SK-N-MC (cell line): ENCODE results near the gene APPBP2.
"Not testable (repeated sequence)": the region's sequence is repeated elsewhere in the genome, so short reads cannot be mapped to it uniquely, and the experiment has no call there.

Source experiments
- DNase-seq: peaks from one replicate; pipeline ENCODE4 v3.0.0-alpha.2; 2011; ENCODE audit warnings: low read depth, low spot score
- H3K27ac ChIP-seq: fragments of 200-600 bp; sonication (generic); 2 replicates; pipeline ENCODE4 v1.5.1; 2016; ENCODE audit warnings: mixed run types
- H3K36me3 ChIP-seq: fragments of 200-600 bp; sonication (generic); 2 replicates; pipeline ENCODE4 v1.6.1; 2017; ENCODE audit warnings: antibody characterized with exemption, low read length, mixed read lengths; ENCODE audit not compliant: insufficient read depth
- H3K4me3 ChIP-seq: fragments of 200-600 bp; sonication (generic); 2 replicates; pipeline ENCODE4 v1.5.1; 2016
- H3K9ac ChIP-seq: fragments of 200-600 bp; sonication (generic); 2 replicates; pipeline ENCODE4 v1.8.0; 2017; ENCODE audit warnings: mixed run types, mixed read lengths; ENCODE audit not compliant: insufficient read length
- H3K9me3 ChIP-seq: fragments of 200-600 bp; sonication (generic); 2 replicates; pipeline ENCODE4 v1.6.1; 2017; ENCODE audit warnings: low read depth, mild to moderate bottlenecking, antibody characterized with exemption, low read length, moderate library complexity, mixed read lengths
- EZH2 ChIP-seq: fragments of 200-600 bp; sonication (generic); IDR thresholded peaks from one replicate; pipeline ENCODE4 v1.6.1; 2017; ENCODE audit warnings: antibody characterized with exemption
- FOXP2 ChIP-seq: optimal IDR thresholded peaks from 2 replicates; pipeline ENCODE3; 2011; ENCODE audit warnings: mild to moderate bottlenecking, moderate library complexity; ENCODE audit not compliant: insufficient read depth; ENCODE audit errors: extremely low read length, control extremely low read depth
- POLR2AphosphoS5 ChIP-seq: IDR thresholded peaks from 2 replicates; pipeline ENCODE4 v1.6.1; 2012; ENCODE audit warnings: mild to moderate bottlenecking, low read depth, low read length, borderline replicate concordance

Gene APPBP2

GRCh38 chr17:60559659-60559994, 33.6 kb upstream of the APPBP2 start:
- Histone ChIP-seq H3K27ac (no peak overlapping the region), H3K36me3 (no peaks in the 10 kb centered on the region), H3K9me3 (no peaks in the 10 kb centered on the region), H3K4me3 (no peak overlapping the region), H3K9ac (no peak overlapping the region)
- no peak for DNase-seq
- TF ChIP-seq FOXP2 (no peak), POLR2AphosphoS5 (no peak), EZH2 (no peak)

DNA sequence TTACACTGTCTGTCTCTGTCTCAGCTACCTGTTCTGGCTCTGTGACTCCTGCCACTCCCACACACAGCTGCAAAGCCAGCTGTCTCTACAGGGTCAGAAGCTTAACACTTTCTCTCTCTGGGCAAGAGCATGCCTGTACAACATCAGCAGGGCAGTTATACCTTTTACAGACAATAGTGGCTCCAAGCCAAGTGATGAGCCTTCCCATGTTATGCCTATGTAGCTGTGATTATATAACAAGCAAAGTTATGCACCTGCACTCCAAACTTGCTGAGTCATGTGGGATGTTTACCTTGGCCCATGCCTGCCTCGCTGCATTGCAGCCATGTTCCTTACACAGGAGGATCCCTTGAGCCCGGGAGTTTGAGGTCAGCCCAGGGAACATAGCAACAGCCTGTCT, 31.8 kb upstream of the APPBP2 start:
- Histone ChIP-seq H3K36me3 (no peaks in the 10 kb centered on the region), H3K9ac (no peak overlapping the region), H3K4me3 (no peak overlapping the region), H3K27ac (no peak overlapping the region), H3K9me3 (no peaks in the 10 kb centered on the region)
- no peak for TF ChIP-seq EZH2
- no peak for TF ChIP-seq FOXP2
- TF ChIP-seq POLR2AphosphoS5 = no peak
- no peak for DNase-seq

GRCh38 chr17:60555786-60556185, 29.7 kb upstream of the APPBP2 start:
- Histone ChIP-seq H3K9ac (no peak overlapping the region), H3K4me3 (no peak overlapping the region), H3K9me3 (no peaks in the 10 kb centered on the region), H3K36me3 (no peaks in the 10 kb centered on the region), H3K27ac (no peak overlapping the region)
- TF ChIP-seq FOXP2 = no peak
- no peak for TF ChIP-seq EZH2
- no peak for TF ChIP-seq POLR2AphosphoS5
- no peak for DNase-seq

GRCh38 chr17:60554377-60554788, 28.3 kb upstream of the APPBP2 start:
- Histone ChIP-seq H3K9me3 (no peaks in the 10 kb centered on the region), H3K27ac (no peak overlapping the region), H3K9ac (no peak overlapping the region), H3K4me3 (no peak overlapping the region), H3K36me3 (no peaks in the 10 kb centered on the region)
- TF ChIP-seq EZH2 (no peak), FOXP2 (no peak), POLR2AphosphoS5 (no peak)
- no peak for DNase-seq

DNA sequence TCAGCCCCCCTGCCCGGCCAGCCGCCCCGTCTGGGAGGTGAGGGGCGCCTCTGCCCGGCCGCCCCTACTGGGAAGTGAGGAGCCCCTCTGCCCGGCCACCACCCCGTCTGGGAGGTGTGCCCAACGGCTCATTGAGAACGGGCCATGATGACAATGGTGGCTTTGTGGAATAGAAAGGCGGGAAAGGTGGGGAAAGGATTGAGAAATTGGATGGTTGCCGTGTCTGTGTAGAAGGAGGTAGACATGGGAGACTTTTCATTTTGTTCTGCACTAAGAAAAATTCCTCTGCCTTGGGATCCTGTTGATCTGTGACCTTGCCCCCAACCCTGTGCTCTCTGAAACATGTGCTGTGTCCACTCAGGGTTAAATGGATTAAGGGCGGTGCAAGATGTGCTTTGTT, 26.2 kb upstream of the APPBP2 start:
- H3K9me3 ChIP-seq, H3K4me3 ChIP-seq, H3K9ac ChIP-seq, H3K27ac ChIP-seq, DNase-seq, H3K36me3 ChIP-seq: not testable (repeated sequence)

DNA sequence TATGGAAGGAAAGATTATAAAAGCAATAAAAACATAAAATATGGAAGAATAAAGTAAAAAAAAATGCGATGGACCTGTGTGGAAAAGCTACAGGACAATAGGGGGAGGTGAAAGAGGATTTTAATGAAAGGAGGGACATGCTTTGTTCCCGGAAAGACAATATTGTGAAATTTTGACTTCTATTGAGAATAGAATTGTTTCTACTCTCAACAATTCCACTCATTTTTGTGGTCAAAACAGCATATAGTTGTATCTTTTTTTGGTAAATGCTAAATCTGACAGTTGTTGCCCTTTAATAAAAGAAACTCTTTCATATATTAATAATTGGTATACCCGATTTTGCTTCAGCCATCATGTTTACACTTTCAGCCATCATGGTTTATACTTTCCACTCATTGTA, 22.9 kb upstream of the APPBP2 start:
- Histone ChIP-seq H3K4me3 (no peak overlapping the region), H3K9me3 (no peaks in the 10 kb centered on the region), H3K9ac (no peak overlapping the region), H3K36me3 (no peaks in the 10 kb centered on the region), H3K27ac (no peak overlapping the region)
- DNase-seq = no peak
- TF ChIP-seq POLR2AphosphoS5 (no peak), FOXP2 (no peak), EZH2 (no peak)

GRCh38 chr17:60545465-60546191, 19.6 kb upstream of the APPBP2 start:
- Histone ChIP-seq H3K4me3 (no peak overlapping the region), H3K36me3 (no peaks in the 10 kb centered on the region), H3K27ac (no peak overlapping the region), H3K9me3 (no peaks in the 10 kb centered on the region), H3K9ac (no peak overlapping the region)
- TF ChIP-seq FOXP2 (no peak), POLR2AphosphoS5 (no peak), EZH2 (no peak)
- no peak for DNase-seq

- DNase-seq = no peak
- no peaks in the 10 kb centered on the region for H3K36me3 ChIP-seq
- no peaks in the 10 kb centered on the region for H3K9me3 ChIP-seq
- no peak overlapping the region for H3K4me3 ChIP-seq
- TF ChIP-seq FOXP2 (no peak), POLR2AphosphoS5 (no peak), EZH2 (no peak)
- H3K27ac ChIP-seq = no peak overlapping the region
- H3K9ac ChIP-seq = no peak overlapping the region
Observed at GRCh38 chr17:60542071-60542470, 16.0 kb upstream of the APPBP2 start.

DNA sequence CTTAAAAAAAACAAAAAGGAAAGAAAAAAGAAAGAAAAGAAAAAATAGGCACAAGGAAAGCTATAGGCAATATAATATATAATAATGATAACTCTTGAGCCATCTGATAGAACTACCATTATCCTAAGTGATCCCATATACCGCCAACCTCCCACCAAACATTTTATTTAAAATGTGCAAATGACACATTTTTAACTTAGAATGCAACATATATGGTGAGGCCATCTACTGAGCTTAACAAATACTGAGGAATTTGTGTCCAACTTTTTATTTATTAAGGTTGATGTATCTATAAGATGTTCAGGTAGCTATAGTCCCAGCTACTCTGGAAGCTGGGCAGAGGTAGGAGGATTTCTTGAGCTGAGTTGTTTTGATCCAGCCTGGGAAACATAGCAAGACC, 14.4 kb upstream of the APPBP2 start:
- DNase-seq = no peak
- H3K4me3 ChIP-seq = no peak overlapping the region
- TF ChIP-seq EZH2 (no peak), FOXP2 (no peak), POLR2AphosphoS5 (no peak)
- no peaks in the 10 kb centered on the region for H3K9me3 ChIP-seq
- no peak overlapping the region for H3K9ac ChIP-seq
- H3K36me3 ChIP-seq = no peaks in the 10 kb centered on the region
- H3K27ac ChIP-seq = no peak overlapping the region
